ENCODE measurements around the gene NUMB.

DNA sequence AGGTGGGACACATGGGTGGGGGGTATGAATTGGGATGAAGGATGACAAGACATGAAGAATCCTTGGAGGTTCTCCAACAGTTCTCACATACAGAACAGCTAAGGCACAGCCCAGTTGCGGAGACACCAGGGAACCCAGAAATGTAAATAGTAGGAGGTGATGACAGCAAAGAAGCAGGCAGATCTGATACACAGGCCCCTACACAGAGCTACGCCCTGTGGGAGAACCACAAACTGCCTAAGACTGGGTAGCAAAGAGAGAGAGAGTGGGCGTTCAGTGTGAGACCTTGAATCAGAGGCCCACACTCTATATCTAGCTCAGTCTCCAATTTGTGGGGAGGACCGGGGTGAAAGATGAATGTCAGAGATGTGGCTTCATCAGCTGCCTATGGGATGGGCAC lies 9.5 kb upstream of the NUMB start:
- TF ChIP-seq, protein P1, sequence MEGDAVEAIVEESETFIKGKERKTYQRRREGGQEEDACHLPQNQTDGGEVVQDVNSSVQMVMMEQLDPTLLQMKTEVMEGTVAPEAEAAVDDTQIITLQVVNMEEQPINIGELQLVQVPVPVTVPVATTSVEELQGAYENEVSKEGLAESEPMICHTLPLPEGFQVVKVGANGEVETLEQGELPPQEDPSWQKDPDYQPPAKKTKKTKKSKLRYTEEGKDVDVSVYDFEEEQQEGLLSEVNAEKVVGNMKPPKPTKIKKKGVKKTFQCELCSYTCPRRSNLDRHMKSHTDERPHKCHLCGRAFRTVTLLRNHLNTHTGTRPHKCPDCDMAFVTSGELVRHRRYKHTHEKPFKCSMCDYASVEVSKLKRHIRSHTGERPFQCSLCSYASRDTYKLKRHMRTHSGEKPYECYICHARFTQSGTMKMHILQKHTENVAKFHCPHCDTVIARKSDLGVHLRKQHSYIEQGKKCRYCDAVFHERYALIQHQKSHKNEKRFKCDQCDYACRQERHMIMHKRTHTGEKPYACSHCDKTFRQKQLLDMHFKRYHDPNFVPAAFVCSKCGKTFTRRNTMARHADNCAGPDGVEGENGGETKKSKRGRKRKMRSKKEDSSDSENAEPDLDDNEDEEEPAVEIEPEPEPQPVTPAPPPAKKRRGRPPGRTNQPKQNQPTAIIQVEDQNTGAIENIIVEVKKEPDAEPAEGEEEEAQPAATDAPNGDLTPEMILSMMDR (IDR thresholded peaks at IDR 0.05; ENCODE audit: extremely low read depth in 1 of 2, insufficient read depth in 1 of 2, low read depth in 1 of 2, low read length in 2 of 2): no peak
- TF ChIP-seq POLR2AphosphoS5 (IDR thresholded peaks at IDR 0.05; ENCODE audit: insufficient read depth, low read depth, low read length) (no peak), POLR2A (IDR thresholded peaks at IDR 0.05; ENCODE audit: low read depth, low read length) (no peak), GATA2 (IDR thresholded peaks at IDR 0.05; ENCODE audit: insufficient read depth, insufficient read length, low read depth, low read length) (no peak)
- TF ChIP-seq, protein P2, sequence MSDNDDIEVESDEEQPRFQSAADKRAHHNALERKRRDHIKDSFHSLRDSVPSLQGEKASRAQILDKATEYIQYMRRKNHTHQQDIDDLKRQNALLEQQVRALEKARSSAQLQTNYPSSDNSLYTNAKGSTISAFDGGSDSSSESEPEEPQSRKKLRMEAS (IDR thresholded peaks at IDR 0.05; ENCODE audit: insufficient read depth, insufficient read length): no peak

All from endothelial cell of umbilical vein (primary cell).